Breast epithelium (tissue), 3 donors: ENCODE measurements around the gene PHPT1.

ENCODE experiments used
- POLR2A ChIP-seq: fragments of 450-650 bp; IDR thresholded peaks from one replicate; pipeline ENCODE4 v1.6.1; 2016; ENCODE audit warnings: antibody characterized with exemption, mild to moderate bottlenecking, moderate library complexity
- POLR2AphosphoS5 ChIP-seq, 3 donors: sonication (generic); formaldehyde crosslinking; IDR thresholded peaks; one replicate each; pipeline ENCODE4 v1.6.1; 2017; ENCODE audit warnings: antibody characterized with exemption in 3 of 3
- TF ChIP-seq, protein P1 (sequence below), 3 donors: fragments of 450-650 bp; IDR thresholded peaks; one replicate each; pipeline ENCODE4 v1.5.1; 2016 to 2017; ENCODE audit warnings: antibody characterized with exemption in 3 of 3, mild to moderate bottlenecking in 3 of 3, moderate library complexity in 3 of 3

DNA sequence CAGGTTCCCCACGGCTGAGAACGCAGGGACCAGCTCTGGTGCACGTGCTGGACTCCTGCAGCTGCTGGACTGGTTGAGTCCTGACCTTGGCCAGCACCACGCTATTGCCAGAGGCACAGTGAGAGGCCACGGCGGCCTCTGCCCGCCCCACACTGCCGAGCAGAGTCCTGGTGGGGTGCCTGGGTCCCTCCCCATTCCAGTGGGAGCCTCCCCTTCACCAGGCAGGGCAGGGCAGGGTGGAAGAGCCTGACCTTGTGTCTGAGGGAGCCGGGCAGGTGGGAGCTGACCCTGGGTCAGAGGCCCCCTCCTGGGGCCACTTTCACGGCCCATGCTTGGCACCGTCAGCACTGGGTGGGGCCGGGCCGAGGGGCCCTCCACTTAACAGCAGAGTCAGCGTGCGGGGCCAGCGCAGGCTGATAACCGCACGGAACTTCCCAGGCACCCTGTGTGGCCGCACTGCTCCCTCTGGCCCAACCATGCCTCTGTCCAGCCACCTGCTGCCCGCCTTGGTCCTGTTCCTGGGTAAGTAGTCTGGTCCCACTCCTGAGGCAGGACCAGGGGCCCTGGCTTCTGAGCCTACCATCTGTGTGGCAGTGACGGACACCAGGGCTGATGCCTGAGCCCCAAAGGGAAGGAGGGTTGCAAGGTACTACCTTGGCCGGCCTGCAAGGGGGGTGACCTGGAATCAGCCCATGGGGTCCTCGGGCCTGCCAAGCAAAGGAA is 2.9 kb downstream of the PHPT1 start, which contains the start of gene MAMDC4:
- TF ChIP-seq, protein P1, sequence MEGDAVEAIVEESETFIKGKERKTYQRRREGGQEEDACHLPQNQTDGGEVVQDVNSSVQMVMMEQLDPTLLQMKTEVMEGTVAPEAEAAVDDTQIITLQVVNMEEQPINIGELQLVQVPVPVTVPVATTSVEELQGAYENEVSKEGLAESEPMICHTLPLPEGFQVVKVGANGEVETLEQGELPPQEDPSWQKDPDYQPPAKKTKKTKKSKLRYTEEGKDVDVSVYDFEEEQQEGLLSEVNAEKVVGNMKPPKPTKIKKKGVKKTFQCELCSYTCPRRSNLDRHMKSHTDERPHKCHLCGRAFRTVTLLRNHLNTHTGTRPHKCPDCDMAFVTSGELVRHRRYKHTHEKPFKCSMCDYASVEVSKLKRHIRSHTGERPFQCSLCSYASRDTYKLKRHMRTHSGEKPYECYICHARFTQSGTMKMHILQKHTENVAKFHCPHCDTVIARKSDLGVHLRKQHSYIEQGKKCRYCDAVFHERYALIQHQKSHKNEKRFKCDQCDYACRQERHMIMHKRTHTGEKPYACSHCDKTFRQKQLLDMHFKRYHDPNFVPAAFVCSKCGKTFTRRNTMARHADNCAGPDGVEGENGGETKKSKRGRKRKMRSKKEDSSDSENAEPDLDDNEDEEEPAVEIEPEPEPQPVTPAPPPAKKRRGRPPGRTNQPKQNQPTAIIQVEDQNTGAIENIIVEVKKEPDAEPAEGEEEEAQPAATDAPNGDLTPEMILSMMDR (IDR thresholded peaks at IDR 0.05): no peak
- TF ChIP-seq POLR2A (no peak), POLR2AphosphoS5 (IDR thresholded peaks at IDR 0.05) (no peak)
